GM21737 (cell line): ENCODE measurements around the gene EFCAB12.
"Not testable (repeated sequence)": the region's sequence is repeated elsewhere in the genome, so short reads cannot be mapped to it uniquely, and the experiment has no call there.

Source experiments
- ATAC-seq: cut with Tn5 transposase; IDR thresholded peaks from one replicate; pipeline ENCODE4 v1.9.1; 2021; ENCODE audit warnings: mild to moderate bottlenecking, moderate library complexity; ENCODE audit not compliant: unreplicated experiment

Gene EFCAB12

GRCh38 chr3:129399145-129399894 lies 29.1 kb downstream of the EFCAB12 start:
- peak; percentile 74 for ATAC-seq

GRCh38 chr3:129398803-129399144 lies 29.7 kb downstream of the EFCAB12 start:
- ATAC-seq: no peak

DNA sequence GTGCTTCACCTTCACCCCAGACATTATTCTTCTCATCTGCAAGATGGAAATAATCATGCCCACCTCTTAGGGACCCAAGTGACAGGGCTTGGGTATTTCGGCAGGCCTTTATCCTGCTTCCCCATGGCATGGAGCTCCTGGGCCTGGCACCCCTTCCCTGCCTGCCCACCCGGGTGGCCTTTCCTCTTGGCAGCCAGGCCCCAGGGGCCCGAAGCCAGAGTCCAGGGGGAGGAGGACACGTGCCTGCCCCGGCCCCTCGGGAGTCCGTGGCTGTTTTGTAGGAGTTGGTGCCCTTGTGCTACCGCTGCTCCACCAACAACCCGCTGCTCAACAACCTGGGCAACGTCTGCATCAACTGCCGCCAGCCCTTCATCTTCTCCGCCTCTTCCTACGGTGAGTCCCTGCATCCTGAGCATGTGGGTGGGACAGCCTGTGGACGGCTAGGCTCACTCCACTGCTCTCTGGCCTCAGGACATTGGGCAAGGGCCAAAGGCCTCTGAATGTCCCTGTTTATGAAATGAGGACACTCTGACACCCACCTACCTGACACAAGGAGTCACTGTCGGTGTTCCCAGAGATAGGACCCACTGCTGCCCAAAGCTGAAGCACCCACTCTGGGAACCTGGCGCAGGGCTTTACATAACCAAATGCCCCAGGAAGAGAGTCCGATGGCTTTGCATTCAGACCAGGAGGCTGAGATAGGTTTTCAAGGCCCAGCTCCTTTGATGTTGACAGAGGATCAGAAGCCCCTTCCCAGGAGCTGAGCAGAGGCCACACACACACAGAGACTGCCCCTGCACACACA lies 34.5 kb downstream of the EFCAB12 start:
- ATAC-seq: not testable (repeated sequence)

GRCh38 chr3:129393271-129393670 lies 35.2 kb downstream of the EFCAB12 start:
- ATAC-seq: no peak

- not testable (repeated sequence) for ATAC-seq
Measured at GRCh38 chr3:129392106-129392887, 36.1 kb downstream of the EFCAB12 start.

DNA sequence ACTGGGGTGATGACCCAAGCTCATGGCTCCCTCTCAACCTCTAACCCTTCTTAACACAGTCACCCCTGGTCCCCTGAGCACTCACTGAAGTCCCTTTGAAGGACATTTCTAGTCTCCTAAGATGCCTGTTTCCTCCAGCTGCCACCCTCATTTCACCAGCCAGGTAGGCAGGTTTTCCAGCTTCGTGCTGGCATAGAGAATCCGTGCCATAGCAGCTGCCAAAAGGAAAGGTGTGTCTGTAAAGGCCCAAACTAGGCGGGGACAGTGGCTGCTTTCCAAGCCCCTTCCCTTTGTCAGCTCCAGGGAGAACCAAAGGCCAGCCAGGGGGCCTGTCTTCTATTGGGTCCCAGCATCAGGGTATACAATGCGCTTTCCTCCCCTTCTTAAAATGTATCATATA lies 36.9 kb downstream of the EFCAB12 start:
- not testable (repeated sequence) for ATAC-seq

DNA sequence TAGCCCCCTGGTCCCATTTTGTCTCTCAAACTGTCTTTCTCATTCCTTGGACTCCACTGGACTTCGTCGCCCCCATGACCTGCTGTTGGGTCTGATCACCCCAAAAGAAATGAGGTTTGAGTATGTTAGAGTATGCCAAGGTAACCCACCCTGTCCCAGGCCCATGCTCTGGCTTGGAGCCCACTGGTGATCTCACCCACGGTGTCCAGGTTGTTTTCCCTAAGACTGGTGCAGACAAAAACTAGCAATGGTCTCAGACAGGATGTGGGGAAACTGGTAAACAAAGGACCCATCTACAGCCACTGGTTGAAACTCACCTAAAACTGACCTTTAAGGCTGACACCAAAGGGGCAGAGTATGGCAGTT lies 38.9 kb downstream of the EFCAB12 start:
- no peak for ATAC-seq

- not testable (repeated sequence) for ATAC-seq
Measured at GRCh38 chr3:129388791-129389571, 39.5 kb downstream of the EFCAB12 start.

DNA sequence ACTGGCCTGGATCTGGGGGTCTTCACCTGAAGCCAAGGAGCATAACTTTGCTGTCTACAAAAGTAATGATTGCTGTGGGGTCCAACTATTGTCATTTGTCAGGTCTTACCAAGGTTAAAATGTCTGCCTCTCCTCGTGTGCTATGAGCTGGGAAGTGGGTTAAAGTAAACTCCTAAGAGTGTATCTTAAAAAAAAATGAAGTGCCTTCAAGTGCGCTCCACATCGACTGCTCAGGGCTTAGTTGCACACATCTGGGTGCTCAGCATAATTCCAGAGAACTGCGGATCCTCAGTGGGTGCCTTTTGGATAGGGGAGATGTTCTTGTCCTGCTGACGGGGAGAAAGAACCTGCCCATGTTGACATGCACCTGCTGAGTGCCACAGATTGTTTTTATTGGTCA lies 40.9 kb downstream of the EFCAB12 start:
- ATAC-seq: no peak

DNA sequence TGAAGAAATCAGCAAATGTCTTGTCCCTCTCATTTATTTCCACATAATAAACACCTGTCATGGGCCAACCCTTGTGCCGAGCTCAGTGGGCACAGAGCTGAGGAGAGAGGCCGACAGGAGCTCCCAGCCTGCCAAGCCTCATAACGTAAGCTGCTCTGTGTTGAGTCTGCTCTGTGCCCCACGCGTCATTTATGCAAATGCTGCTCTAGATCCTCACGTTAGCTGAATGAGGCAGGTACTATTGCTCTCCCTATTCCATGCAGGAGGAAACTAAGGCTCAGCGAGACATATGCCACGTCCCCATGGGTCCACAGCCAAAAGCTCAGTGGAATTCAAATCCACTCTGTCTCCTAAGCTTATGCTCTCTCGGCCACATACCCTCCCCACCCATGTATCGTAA lies 41.5 kb downstream of the EFCAB12 start:
- no peak for ATAC-seq

DNA sequence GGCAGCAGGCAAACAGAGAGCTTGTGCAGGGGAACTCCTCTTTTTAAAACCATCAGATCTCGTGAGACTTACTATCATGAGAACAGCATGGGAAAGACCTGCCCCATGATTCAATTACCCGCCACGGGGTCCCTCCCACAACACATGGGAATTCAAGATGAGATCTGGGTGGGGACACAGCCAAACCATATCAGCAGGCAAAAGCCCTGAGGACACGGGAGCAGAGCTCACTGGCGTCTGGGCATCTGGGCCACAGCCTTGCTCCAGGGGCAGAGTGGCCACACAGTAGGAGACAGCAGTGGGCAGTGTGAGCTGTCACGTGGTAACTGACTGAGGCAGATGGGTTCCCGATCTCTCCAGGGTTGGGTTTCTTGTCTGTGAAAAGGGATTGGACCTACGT lies 42.9 kb downstream of the EFCAB12 start:
- ATAC-seq: not testable (repeated sequence)

GRCh38 chr3:129384594-129385323 lies 43.7 kb downstream of the EFCAB12 start:
- no peak for ATAC-seq

GRCh38 chr3:129384103-129384502 lies 44.3 kb downstream of the EFCAB12 start:
- ATAC-seq: not testable (repeated sequence)

DNA sequence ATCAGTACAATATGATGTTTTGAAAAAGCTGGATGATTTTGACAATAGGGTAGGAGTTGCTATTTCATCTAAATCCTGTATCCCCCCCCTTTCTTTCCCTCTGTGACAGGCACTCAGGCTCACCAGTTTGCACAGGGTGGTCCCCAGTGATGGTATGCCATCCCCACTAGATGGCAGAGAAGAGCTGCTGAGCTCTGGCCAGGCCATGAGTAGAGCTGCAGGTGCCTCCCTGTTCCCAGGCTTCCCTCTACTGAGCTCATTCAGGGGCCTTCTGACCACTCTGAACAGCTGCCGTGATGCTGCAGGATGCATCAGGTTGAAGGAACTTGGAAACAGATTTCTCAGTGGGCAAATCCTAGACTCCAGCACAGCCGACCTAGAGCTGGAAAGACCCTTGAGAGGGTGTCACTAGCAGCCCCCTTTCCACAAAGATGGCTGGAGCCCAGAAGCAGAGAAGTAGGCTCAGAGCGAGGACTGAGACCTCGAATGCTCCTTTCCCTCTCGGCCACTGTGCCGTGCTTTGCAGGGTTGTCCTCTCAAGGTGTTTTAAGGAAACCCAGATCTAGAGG lies 45.1 kb downstream of the EFCAB12 start:
- ATAC-seq: no peak

DNA sequence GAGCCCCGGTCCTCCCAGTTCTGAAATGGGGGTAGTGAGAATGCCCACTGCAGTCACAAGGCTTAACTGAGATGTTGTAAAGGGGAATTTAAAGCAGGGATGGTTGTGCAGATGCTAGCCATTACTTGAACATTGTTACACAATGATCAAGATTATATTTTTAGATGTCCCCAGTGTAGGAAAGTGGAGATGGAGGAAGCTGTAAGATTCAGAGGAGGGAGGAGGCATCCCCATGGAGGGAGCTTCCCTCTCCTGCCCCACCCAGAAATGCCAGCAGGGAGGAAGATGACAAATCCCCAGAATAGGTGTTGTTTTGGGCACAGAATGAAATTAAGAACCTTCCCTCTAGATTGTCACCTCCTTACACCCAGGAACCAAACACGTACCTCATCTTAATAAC lies 46.1 kb downstream of the EFCAB12 start:
- ATAC-seq: no peak

DNA sequence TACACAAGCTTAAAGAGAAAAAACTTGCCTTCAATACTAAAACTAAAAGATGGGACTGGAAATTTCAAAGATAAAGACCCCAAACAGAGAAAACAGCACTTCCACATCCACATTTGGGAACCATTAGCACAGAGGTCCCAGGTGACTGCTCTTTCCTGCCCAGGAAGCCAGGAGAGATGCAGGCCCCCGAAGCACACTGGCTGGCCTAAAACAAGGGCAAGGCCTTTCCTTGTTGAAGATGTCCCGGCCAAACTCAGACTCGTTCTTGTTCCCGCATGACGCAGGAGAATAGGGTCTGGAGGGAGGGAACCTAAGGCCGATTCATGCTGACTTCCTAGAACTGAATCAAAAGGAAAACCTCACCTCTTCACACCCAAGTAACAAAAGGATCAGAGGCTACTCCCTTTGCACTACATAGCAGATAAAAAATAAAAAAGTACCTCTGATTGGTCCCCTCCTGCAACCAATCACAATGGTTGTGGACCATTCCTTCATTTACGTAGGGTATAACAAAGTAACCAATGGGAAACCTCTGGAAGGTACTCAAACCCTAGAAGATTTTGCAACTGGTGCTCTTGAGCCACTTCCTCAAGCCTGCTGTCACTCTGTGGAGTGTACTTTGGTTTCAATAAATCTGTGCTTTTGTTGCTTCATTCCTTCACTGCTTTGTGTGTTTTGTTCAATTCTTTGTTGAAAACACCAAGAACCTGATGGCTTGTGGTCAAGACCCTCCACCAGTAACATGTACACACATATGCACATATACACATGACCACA lies 48.7 kb downstream of the EFCAB12 start:
- no peak for ATAC-seq

GRCh38 chr3:129378949-129379348 lies 49.5 kb downstream of the EFCAB12 start:
- no peak for ATAC-seq

DNA sequence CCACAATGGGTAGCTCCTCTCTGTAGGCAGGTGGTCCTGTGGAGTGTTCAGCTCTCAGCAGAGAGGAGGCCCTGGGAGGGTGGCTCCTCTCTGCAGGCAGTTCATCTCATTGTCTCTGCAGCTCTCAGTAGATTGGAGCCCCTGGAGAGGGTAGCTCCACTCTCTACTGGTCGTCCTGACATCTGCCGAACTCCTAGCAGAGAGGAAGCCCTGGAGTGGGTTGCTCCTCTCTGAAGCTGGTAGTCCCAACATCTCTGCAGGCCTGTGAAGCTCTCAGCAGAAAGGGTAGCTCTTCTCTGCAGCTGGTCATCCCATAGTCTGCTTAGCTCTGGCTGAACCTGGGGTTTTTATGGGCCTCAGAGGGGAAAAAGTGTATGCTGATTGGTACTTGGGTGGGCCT lies 50.8 kb downstream of the EFCAB12 start:
- no peak for ATAC-seq

- no peak for ATAC-seq
Measured at GRCh38 chr3:129375099-129375498, 53.3 kb downstream of the EFCAB12 start.
